IPS-NIHi7 (cell line): Measurements from ENCODE around the gene CDKN2A.
A peak's percentile ranks its signal among the peaks of the same experiment; 100 is the strongest.

ENCODE experiments used
- DNase-seq: peaks from one replicate; pipeline ENCODE4 v3.0.0; 2012; ENCODE audit warnings: mixed read lengths; ENCODE audit errors: extremely low spot score

The CDKN2A gene

GRCh38 chr9:22005702-22006606 is 11.8 kb upstream of the CDKN2A start:
- no peak for DNase-seq

DNA sequence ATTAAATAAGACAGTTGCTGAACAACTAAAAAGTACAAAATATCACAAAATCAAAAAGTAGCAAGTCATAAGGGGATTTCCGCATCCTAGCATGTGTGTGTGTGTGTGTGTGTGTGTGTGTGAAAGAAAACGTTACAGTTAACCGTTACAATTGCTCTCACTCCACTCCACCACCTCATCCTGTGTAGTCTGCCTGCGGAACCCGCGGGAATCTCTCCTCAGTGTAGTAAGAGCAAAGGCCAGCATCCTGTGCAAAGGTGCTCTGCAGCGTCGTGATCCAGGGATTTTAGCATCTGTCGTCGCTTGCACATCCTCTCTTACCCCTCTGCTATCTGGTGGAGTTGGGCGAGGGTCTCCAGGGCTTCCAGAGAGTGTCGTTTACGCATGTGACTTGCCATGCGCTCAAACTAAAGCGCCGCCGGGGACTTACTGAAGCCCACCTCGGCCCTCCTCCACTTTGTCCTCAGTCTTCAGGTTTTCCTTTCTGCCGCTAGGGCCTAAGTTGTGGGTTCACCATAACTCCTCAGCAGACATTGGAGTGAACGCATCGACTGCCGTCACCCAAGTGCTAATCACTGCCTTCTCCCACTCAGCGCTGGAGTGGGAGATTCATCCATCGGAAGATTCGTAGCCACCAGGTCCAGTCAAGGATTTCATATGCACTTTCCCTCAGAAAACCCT is 11.0 kb upstream of the CDKN2A start:
- DNase-seq = peak; percentile 20

GRCh38 chr9:22002038-22002437 is 7.8 kb upstream of the CDKN2A start:
- no peak for DNase-seq

GRCh38 chr9:21998026-21998425 is 3.8 kb upstream of the CDKN2A start:
- DNase-seq = no peak

- DNase-seq = no peak
Observed at GRCh38 chr9:21997480-21997879, 3.3 kb upstream of the CDKN2A start.

DNA sequence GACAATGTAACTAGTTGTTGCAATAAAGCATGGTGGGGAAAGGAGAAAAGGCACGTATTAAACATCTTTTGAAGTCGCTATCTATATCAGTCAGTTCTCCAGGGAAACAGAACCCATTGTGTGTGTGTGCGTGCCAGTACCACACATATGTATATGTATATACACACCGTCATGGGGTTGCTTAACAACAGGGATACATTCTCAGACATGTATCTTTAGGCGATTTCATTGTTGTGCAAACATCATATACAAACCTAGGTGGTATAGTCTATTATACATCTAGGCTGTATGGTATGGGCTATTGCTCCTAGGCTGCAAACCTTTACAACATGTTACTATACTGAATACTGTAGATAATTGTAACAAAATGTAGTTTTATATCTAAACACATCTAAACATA is 2.7 kb upstream of the CDKN2A start:
- no peak for DNase-seq

DNA sequence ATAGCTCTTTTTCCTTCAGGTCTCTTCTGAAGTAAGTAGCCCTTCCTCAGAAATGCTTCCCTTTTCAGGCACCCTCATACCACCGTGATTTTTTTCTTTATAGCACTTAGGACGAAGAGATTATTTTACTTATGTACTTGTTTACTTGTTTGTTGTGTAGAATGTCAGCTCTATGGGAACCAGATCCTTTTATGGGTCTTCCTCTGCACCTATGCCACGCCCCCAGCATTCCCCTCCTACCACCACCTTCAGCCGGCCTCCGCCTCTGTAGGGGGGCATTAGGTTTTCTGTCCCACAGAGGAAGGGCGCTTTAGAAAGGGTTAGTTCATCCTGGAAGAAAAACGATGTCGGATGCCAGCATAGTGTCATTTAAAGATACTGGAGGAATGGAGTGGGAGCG is 2.2 kb upstream of the CDKN2A start:
- peak; percentile 37 for DNase-seq

DNA sequence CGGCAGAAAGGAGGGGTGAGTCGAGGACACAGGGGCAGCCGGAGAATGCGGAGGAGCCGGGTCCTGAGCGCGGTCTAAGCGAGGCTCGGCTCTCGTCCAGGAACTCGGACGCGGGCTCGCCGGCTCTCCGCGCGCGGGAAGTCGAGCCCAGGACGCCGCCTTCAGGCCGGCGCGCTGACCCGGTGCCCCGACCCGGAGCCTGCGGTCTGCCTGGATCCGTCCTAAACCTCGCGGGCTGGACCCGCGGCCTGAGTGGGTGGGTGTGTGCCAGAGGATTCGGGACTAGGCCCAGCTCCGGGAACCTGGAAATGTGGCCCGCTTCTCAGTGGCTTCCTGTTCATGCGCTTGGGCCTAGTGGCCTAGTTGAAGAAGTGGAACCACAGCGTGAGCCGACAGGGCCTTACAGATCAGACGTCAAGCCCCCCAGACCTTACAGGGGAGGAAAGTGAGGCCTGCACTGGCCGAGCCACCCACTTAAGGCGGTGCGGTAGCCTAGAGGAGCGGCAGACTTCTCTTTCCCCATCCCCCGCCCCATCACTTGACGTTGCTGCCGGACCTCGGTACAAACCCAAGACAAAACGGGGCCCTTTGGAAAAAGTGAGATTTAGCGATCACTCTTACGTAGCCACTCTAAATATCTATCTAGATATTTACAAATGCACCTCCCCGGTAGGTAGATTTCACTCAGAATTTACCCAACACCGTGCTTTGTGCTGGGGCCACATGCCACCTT is 1.6 kb upstream of the CDKN2A start:
- DNase-seq = peak; percentile 15

GRCh38 chr9:21995006-21995665 is 944 bp upstream of the CDKN2A start:
- DNase-seq = peak; percentile 40

DNA sequence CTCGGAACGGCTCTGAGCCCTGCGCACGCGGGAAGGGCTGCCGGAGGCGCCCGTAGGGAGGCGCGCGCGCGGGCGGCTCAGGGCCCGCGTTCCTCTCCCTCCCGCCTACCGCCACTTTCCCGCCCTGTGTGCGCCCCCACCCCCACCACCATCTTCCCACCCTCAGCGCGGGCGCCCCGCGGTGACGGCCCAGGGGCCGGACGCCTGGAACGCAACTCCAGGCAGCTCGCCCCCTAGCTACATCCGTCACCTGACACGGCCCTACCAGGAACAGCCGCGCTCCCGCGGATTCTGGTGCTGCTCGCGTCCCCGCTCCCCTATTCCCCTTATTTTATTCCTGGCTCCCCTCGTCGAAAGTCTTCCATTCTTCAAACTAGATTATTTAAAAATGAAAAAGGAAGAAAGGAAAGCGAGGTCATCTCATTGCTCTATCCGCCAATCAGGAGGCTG is 389 bp upstream of the CDKN2A start, which contains the start of gene CDKN2B-AS1:
TSS of gene CDKN2B-AS1 (plus strand) at position 236 of the 450 bp plus-strand sequence.
- peak; percentile 34 for DNase-seq

- DNase-seq = no peak
Observed at GRCh38 chr9:21993007-21993406, 1.2 kb downstream of the CDKN2A start.

- no peak for DNase-seq
Observed at GRCh38 chr9:21991072-21991959, 2.9 kb downstream of the CDKN2A start.

- DNase-seq = peak; percentile 32
Observed at GRCh38 chr9:21989440-21990189, 4.6 kb downstream of the CDKN2A start.

GRCh38 chr9:21988056-21988990 is 5.9 kb downstream of the CDKN2A start:
- DNase-seq = no peak

DNA sequence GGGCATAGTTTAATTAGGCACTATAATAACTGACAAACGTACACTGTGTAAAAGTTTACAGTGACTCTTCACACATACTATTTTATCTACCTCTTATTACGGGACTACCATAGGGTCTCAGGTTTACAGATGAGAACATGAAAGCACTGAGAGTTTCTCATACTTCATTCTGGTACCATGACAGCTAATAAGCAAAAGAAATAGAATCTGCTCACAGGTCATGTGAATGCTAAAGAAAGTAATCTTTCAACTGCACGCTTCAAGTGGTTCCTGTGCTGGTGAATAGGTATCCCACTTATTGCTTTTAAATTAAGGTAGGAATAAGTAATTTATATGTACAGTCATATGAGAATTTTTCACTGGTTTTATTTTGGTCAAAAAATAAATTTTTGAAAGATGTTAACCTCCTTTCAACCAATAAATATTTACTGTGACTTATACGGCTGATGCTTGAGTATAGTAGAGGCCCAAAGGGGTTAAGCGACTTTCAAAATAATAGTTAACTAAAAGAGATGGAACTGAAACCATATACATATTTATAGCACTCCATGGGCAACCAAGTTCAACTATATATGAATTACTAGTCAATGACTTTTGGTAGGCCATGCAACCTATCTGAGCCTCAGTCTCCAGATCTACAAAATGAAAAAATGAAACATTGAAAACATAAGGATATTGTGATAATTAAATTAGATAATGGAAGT is 8.1 kb downstream of the CDKN2A start:
- no peak for DNase-seq

DNA sequence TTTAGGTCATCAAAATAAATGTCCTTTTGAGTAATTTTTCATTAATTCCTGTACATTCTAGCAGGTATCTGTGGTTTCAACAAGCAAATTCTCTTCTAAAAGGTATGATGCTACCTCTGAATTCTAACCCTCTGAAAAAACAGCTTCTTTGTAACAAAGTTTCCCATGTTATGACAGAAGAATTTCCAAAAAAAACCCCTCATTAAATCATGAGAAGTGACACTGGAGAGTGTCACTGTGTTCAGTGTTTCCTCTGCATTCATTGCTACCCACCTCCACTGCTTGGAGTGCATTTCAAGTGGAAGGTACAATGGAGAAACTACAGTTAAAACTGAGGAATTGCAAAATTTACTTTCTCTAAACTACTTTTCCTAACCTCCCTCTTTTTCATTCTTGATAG is 10.1 kb downstream of the CDKN2A start:
- DNase-seq = no peak

GRCh38 chr9:21983561-21983935 is 10.6 kb downstream of the CDKN2A start:
- no peak for DNase-seq

DNA sequence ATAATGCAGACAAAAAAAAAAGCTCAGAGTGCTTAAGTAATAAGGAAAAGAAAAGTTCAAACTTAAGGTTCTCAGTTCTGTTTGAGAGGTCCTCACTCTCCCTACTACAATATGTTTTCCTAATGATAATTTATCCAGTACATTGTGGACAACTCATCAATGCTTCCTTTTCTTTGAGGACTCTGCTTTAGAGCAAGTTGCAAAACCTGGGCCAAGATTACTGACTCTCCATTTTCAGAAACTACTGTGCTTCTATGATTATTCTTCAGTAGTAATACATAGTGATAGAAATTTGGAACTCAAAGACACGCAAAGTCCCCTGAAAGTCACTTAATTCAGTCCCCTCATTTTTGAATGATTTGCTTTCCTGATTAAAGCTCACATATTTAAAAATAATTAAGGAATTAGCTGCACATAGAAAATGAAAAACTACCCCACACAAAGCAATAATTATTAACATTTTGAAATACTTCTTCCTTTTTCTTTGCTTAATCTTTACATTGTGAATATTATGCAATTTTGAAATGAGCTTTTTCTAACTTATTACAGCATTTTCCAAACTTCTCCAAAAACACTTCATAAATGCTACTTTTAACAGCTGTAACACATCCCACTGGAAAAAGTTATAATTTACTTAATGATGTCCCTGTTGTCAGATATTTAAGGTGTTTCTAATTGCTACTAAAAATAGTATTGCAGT is 11.2 kb downstream of the CDKN2A start:
- DNase-seq = no peak
